Testis (tissue), 3 donors: Measurements from ENCODE around the gene CREB3. TPM values are rescaled to one million over a fixed set of nuclear protein-coding genes. Genes with fewer than 3 reads are reported as not detected.

Source experiments
- DNase-seq: peaks from one replicate; pipeline ENCODE4 v3.0.0-alpha.2; 2019
- H3K27ac ChIP-seq, 2 donors: fragments of 200-600 bp; sonication (generic); one replicate each; pipeline ENCODE4 v1.5.1; 2019
- H3K27me3 ChIP-seq: fragments of 200-600 bp; sonication (generic); one replicate; pipeline ENCODE4 v1.5.1; 2019
- H3K36me3 ChIP-seq: fragments of 200-600 bp; sonication (generic); one replicate; pipeline ENCODE4 v1.5.1; 2017; ENCODE audit warnings: low read depth; ENCODE audit errors: missing control alignments
- H3K4me1 ChIP-seq: fragments of 200-600 bp; sonication (generic); one replicate; pipeline ENCODE4 v1.5.1; 2019
- H3K4me3 ChIP-seq, 2 donors: fragments of 200-600 bp; sonication (generic); one replicate each; pipeline ENCODE4 v1.5.1; 2017 to 2019
- H3K9me3 ChIP-seq: fragments of 200-600 bp; sonication (generic); one replicate; pipeline ENCODE4 v1.5.1; 2017
- POLR2A ChIP-seq: fragments of 450-650 bp; IDR thresholded peaks from one replicate; pipeline ENCODE4 v1.6.1; 2017; ENCODE audit warnings: antibody characterized with exemption, mild to moderate bottlenecking, moderate library complexity
- WGBS, 2 donors: methylation state at CpG; one replicate each; pipeline ENCODE4 v1.1.5; 2018; 5-methylcytosine and 5-hydroxymethylcytosine counted together
- intact Hi-C: fragments of 100-400 bp; cut with DNase I; formaldehyde crosslinking; loops from one replicate; pipeline ENCODE4 v1.15.1; 2023; ENCODE audit warnings: low total_unique reads
- polyA plus RNA-seq: library from polyadenylated mRNA; stranded (reverse); fragments of 350-450 nt; fragmentation: Illumina TruSeq; extraction: RNeasy Lipid Tissue Mini Kit (QIAGEN cat#74804); gene quantifications from one replicate; pipeline ENCODE4 v1.2.3, GENCODE V29; 2014; ENCODE audit warnings: low read depth, low replicate concordance; ENCODE audit not compliant: insufficient read depth
- total RNA-seq, 2 donors: library from RNA; depleted of rRNA; stranded (reverse); fragments of >200 nt; gene quantifications; one replicate each; pipeline ENCODE4 v1.2.3, GENCODE V29; 2016
- TF ChIP-seq, protein P1 (sequence below), 3 experiments: fragments of 450-650 bp in 2 of 3; fragments of 200-600 bp in 1 of 3; sonication (generic) in 1 of 3; IDR thresholded peaks; one replicate each; pipeline ENCODE4 v1.5.1; 2016 to 2019; ENCODE audit warnings: antibody characterized with exemption in 3 of 3, mild to moderate bottlenecking in 2 of 3, moderate library complexity in 1 of 3

Gene CREB3
- total and polyA plus RNA-seq, 3 donors from 2014 or later = 51.2 to 85.0 (median 63.1) TPM

DNA sequence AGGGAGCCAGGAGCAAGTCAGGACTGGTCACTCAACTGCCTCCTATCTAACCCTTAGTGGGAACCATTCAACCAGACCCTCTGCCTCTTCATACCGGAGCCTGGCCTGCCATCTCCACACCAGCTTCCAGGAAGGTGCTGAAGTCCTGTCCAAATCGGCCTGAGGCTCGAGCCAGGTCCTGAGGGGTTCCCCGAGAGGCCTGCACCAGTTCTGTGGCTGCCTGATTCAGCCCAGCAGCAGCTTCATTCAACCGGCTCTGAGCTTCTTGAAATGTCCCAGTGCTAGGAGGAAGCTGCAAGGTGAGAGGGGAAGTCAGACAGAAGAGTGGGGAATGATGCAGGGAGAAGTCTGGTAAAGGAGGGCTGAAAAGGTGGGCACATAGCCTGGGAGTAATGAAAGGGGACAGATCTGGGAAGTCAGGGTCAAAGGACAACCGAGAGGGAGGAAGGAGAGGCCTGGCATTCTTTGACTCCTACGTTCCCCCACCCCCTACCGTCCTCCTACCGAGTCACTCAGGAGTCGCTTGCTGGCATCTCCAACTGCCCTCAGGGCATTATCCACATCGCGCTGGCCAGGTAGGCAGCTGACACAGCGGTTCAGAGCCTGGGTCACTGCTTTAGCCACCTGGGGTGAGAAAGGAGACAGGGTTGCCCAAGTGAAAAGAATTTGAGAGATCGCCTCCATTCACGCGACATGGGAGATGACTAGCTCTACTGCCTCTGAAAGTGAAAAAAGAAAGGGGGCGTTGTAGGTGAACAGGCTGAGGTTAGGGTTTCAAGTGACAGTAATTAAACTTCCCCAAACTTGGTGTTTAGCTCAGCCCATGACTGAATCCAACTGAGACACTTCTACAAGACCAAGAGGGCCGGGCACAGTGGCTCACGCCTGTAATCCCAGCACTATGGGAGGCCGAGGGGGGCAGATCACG is 20.7 kb upstream of the CREB3 start:
- Histone ChIP-seq H3K4me3 (no peak overlapping the region), H3K9me3 (no peaks in the 10 kb centered on the region), H3K27ac (no peak overlapping the region), H3K4me1 (no peaks in the 10 kb centered on the region), H3K36me3 (no peaks in the 10 kb centered on the region), H3K27me3 (no peaks in the 10 kb centered on the region)
- intact Hi-C loops = no loop called here
- DNase-seq = no peak
- TF ChIP-seq, protein P1, sequence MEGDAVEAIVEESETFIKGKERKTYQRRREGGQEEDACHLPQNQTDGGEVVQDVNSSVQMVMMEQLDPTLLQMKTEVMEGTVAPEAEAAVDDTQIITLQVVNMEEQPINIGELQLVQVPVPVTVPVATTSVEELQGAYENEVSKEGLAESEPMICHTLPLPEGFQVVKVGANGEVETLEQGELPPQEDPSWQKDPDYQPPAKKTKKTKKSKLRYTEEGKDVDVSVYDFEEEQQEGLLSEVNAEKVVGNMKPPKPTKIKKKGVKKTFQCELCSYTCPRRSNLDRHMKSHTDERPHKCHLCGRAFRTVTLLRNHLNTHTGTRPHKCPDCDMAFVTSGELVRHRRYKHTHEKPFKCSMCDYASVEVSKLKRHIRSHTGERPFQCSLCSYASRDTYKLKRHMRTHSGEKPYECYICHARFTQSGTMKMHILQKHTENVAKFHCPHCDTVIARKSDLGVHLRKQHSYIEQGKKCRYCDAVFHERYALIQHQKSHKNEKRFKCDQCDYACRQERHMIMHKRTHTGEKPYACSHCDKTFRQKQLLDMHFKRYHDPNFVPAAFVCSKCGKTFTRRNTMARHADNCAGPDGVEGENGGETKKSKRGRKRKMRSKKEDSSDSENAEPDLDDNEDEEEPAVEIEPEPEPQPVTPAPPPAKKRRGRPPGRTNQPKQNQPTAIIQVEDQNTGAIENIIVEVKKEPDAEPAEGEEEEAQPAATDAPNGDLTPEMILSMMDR (IDR thresholded peaks at IDR 0.05) = no peak
- TF ChIP-seq POLR2A = no peak
- WGBS, 2 donors = 95% methylated on average over 19 to 21 of the region's 21 CpGs

- no peak for DNase-seq
- Histone ChIP-seq H3K4me1 (no peaks in the 10 kb centered on the region), H3K36me3 (no peaks in the 10 kb centered on the region), H3K27me3 (no peaks in the 10 kb centered on the region), H3K9me3 (no peaks in the 10 kb centered on the region), H3K4me3 (no peak overlapping the region), H3K27ac (no peak overlapping the region)
- intact Hi-C loops = no loop called here
- WGBS, 2 donors = 93 to 97% methylated on average over 3 to 11 of the region's 11 CpGs
- TF ChIP-seq POLR2A = no peak
- TF ChIP-seq, protein P1 (IDR thresholded peaks at IDR 0.05) = no peak
Measured at GRCh38 chr9:35712762-35713400, 19.6 kb upstream of the CREB3 start.

GRCh38 chr9:35713578-35713977 is 18.9 kb upstream of the CREB3 start:
- WGBS, 2 donors = 88 to 90% methylated on average over 3 of the region's 3 CpGs
- Histone ChIP-seq H3K4me3 (no peak overlapping the region), H3K9me3 (no peaks in the 10 kb centered on the region), H3K27me3 (no peaks in the 10 kb centered on the region), H3K36me3 (no peaks in the 10 kb centered on the region), H3K27ac (no peak overlapping the region), H3K4me1 (no peaks in the 10 kb centered on the region)
- TF ChIP-seq, protein P1 (IDR thresholded peaks at IDR 0.05) = no peak
- no peak for TF ChIP-seq POLR2A
- intact Hi-C loops = no loop called here
- DNase-seq = no peak

GRCh38 chr9:35714123-35714522 is 18.3 kb upstream of the CREB3 start:
- Histone ChIP-seq H3K4me1 (no peaks in the 10 kb centered on the region), H3K27me3 (no peaks in the 10 kb centered on the region), H3K27ac (no peak overlapping the region), H3K36me3 (no peaks in the 10 kb centered on the region), H3K9me3 (no peaks in the 10 kb centered on the region), H3K4me3 (no peak overlapping the region)
- intact Hi-C loops = no loop called here
- DNase-seq = no peak
- WGBS, 2 donors = 98 to 100% methylated on average over 1 to 6 of the region's 6 CpGs
- TF ChIP-seq, protein P1 (IDR thresholded peaks at IDR 0.05) = no peak
- no peak for TF ChIP-seq POLR2A
